ENCODE data around the gene PITPNC1.

DNA sequence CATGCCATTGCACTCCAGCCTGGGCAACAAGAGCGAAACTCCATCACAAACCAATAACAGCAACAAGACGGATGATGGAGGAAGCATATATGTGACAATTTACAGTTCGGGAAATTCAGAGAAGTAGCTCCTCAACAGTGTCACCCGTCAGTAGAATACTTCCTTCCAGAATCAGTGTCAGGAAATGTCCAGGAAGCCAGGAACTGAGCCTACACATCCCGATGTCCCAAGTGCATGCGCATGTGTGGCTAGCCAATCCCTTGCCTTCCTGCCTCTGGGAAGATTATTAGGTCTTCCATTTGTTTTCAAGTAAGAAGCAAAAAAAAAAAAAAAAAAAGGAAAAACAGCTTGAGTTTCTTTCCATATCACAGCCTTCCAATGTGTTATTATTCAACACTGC is 1.4 kb upstream of the PITPNC1 start:
- no peak for TF ChIP-seq EZH2 (IDR thresholded peaks at IDR 0.05; ENCODE audit: insufficient read depth, poor library complexity, severe bottlenecking)
- no peak for TF ChIP-seq EZH2phosphoT487 (IDR thresholded peaks at IDR 0.05; ENCODE audit: insufficient read depth, low read depth)

All from GM23248 (cell line).